K562 (cell line): Measurements from ENCODE around the gene BMP10. TPM values are rescaled to one million over a fixed set of nuclear protein-coding genes. Genes with fewer than 3 reads are reported as not detected.

Source experiments
- ATAC-seq: fragments of 200-7000 bp; cut with Tn5 transposase; 3 replicates; pipeline ENCODE4 v1.9.1; 2020; ENCODE audit warnings: moderate library complexity
- BruUV-seq: library from RNA; stranded (reverse); fragments of 400-500 nt; replicated peaks from 2 replicates; lab custom pipeline; 2021; lab: Mats Ljungman, UMichigan
- CTCF ChIA-PET: fragments of 300-600 bp; formaldehyde crosslinking; extraction: SDS; loops from one replicate; lab custom pipeline; 2021; ENCODE audit warnings: low intra/inter-chr PET ratio; lab: Yijun Ruan, JAX
- POLR2A ChIA-PET: fragments of 300-600, 350-650 bp; sonication (Branson Sonifier 250); formaldehyde crosslinking; extraction: SDS; loops from one replicate; lab custom pipeline; 2021; ENCODE audit warnings: antibody characterized with exemption, inconsistent platforms; lab: Yijun Ruan, JAX
- DNase-seq, 4 experiments: peaks; one replicate each; pipeline versions ENCODE4 v3.0.0 to v3.0.0-alpha.2; 2011 to 2018; ENCODE audit warnings: low spot score in 3 of 4, mixed read lengths in 3 of 4; ENCODE audit errors: extremely low read depth in 1 of 4
- FAIRE-seq: peaks from 2 replicates; lab custom pipeline; 2011; peaks lifted over from hg19 to GRCh38; lab: Jason Lieb, UNC
- H2AFZ ChIP-seq: 2 replicates; pipeline ENCODE4 v1.6.0; 2011; ENCODE audit warnings: low read depth, low read length, control low read depth, inconsistent platforms
- H3K27ac ChIP-seq: fragments of 200-600 bp; 3 replicates; pipeline ENCODE4 v1.8.0; 2011; ENCODE audit warnings: low read depth, mild to moderate bottlenecking, control low read depth, inconsistent platforms, low read length, moderate library complexity, mixed read lengths; ENCODE audit errors: extremely low read depth
- H3K27me3 ChIP-seq, 2 experiments: fragments of 300-600 bp in 1 of 2; 2 replicates in 1 of 2; 3 replicates in 1 of 2; pipeline versions ENCODE4 v1.6.0 to v1.8.0; 2011; ENCODE audit warnings: inconsistent platforms in 2 of 2, low read length in 2 of 2, mild to moderate bottlenecking in 1 of 2, mixed read lengths in 1 of 2, moderate library complexity in 1 of 2; ENCODE audit not compliant: control insufficient read depth in 2 of 2, insufficient read depth in 2 of 2
- H3K36me3 ChIP-seq: fragments of 300-600 bp; 3 replicates; pipeline ENCODE4 v1.8.0; 2011; ENCODE audit warnings: mild to moderate bottlenecking, low read length, inconsistent platforms; ENCODE audit not compliant: control insufficient read depth, insufficient read depth
- H3K4me1 ChIP-seq, 2 experiments: fragments of 200-600 bp in 1 of 2; replicated peaks in 1 of 2; 2 replicates in 1 of 2; 3 replicates in 1 of 2; pipeline versions ENCODE4 v1.5.1 to v1.8.0; 2011; ENCODE audit warnings: inconsistent platforms in 2 of 2, low read length in 2 of 2, mild to moderate bottlenecking in 1 of 2, mixed read lengths in 1 of 2, moderate library complexity in 1 of 2; ENCODE audit not compliant: control insufficient read depth in 2 of 2, insufficient read depth in 2 of 2
- H3K4me2 ChIP-seq: 2 replicates; pipeline ENCODE4 v1.6.1; 2011; ENCODE audit warnings: low read length, control low read depth, inconsistent platforms, mixed read lengths; ENCODE audit not compliant: insufficient read depth
- H3K4me3 ChIP-seq: fragments of 200-600 bp; sonication (generic), shearing (Covaris generic); 2 replicates; pipeline ENCODE4 v1.5.1; 2016; ENCODE audit warnings: control low read depth, inconsistent platforms
- H3K79me2 ChIP-seq: fragments of 200-600 bp; 3 replicates; pipeline ENCODE4 v1.8.0; 2011; ENCODE audit warnings: low read length, inconsistent platforms; ENCODE audit not compliant: control insufficient read depth, insufficient read depth
- H3K9ac ChIP-seq, 2 experiments: 2 replicates each; pipeline versions ENCODE4 v1.6.0 to v1.6.1; 2011; ENCODE audit warnings: low read depth in 2 of 2, low read length in 2 of 2, control low read depth in 1 of 2, inconsistent platforms in 1 of 2, mild to moderate bottlenecking in 1 of 2, mixed read lengths in 1 of 2; ENCODE audit not compliant: insufficient read depth in 1 of 2
- H3K9me1 ChIP-seq: one replicate; pipeline ENCODE4 v1.6.0; 2011; ENCODE audit warnings: inconsistent platforms, mild to moderate bottlenecking, low read length, moderate library complexity; ENCODE audit not compliant: control insufficient read depth, insufficient read depth
- H3K9me3 ChIP-seq: replicated peaks from 2 replicates; pipeline ENCODE4 v1.5.1; 2011; ENCODE audit warnings: low read depth, low read length, inconsistent platforms; ENCODE audit not compliant: control insufficient read depth, insufficient read depth
- H4K20me1 ChIP-seq: replicated peaks from 2 replicates; pipeline ENCODE4 v1.6.1; 2011; ENCODE audit warnings: low read length, inconsistent platforms, mixed read lengths; ENCODE audit not compliant: control insufficient read depth, insufficient read depth
- DIDO1 ChIP-seq: fragments of 450-650 bp; IDR thresholded peaks from 2 replicates; pipeline ENCODE4 v1.6.1; 2016; ENCODE audit warnings: low read depth, missing biosample characterization, missing genetic modification characterization
- DPF2 ChIP-seq: fragments of 450-650 bp; IDR thresholded peaks from 2 replicates; pipeline ENCODE4 v1.6.1; 2016
- GATA2 ChIP-seq: sonication (generic); formaldehyde crosslinking; IDR thresholded peaks from 2 replicates; pipeline ENCODE4 v1.4.0; 2020; ENCODE audit warnings: mild to moderate bottlenecking, missing genetic modification reagents
- NRF1 ChIP-seq, 2 experiments: fragments of 450-650 bp; IDR thresholded peaks in 1 of 2; conservative IDR thresholded peaks in 1 of 2; 2 replicates each; pipeline ENCODE4 v1.6.1; 2014; ENCODE audit warnings: mild to moderate bottlenecking in 2 of 2
- RB1 ChIP-seq: fragments of 450-650 bp; IDR thresholded peaks from 2 replicates; pipeline ENCODE4 v1.6.1; 2017; ENCODE audit warnings: low read depth, mild to moderate bottlenecking
- ZEB2 ChIP-seq: fragments of 450-650 bp; IDR thresholded peaks from 2 replicates; pipeline ENCODE4 v1.6.1; 2016
- ZNF3 ChIP-seq: fragments of 250-450 bp; sonication (Bioruptor Pico); IDR thresholded peaks from 2 replicates; pipeline ENCODE4 v1.5.0; 2021; ENCODE audit warnings: mild to moderate bottlenecking, moderate library complexity
- WGBS: fragments of 100-300 bp; shearing (Covaris generic); methylation state at CpG from one replicate; pipeline ENCODE4 v1.1.6; 2016; ENCODE audit warnings: low coverage, mixed read lengths; ENCODE audit not compliant: insufficient coverage; ENCODE audit errors: missing lambda C conversion rate; 5-methylcytosine and 5-hydroxymethylcytosine counted together
- in situ Hi-C: fragments of 300-500 bp; cut with MboI; formaldehyde crosslinking; loops from 4 replicates; pipeline ENCODE4 v1.15.0; 2018; ENCODE audit warnings: inconsistent platforms, mixed read lengths
- intact Hi-C: fragments of 100-400 bp; cut with micrococcal nuclease; formaldehyde crosslinking; loops from 2 replicates; pipeline ENCODE4 v1.14.2; 2022
- polyA plus RNA-seq, 8 experiments: library from polyadenylated mRNA; depleted of rRNA in 4 of 8; stranded (reverse) in 5 of 8; unstranded in 3 of 8; fragments of >200 nt; fragmentation: Nextera tagmentation in 2 of 8; fragmentation: Illumina TruSeq in 1 of 8; extraction: Ambion mirVana in 2 of 8; extraction: Trizol in 1 of 8; gene quantifications; 2 replicates each; pipeline versions ENCODE4 v1.2.1 to v1.2.3, GENCODE V29; 2011 to 2014; ENCODE audit warnings: inconsistent platforms in 1 of 8, missing spikeins in 1 of 8
- total RNA-seq, 7 experiments: library from RNA; depleted of rRNA in 6 of 7; stranded (reverse); fragments of >200 nt in 6 of 7; fragmentation: Illumina TruSeq in 2 of 7; extraction: Trizol in 2 of 7; gene quantifications; 2 replicates each; pipeline versions ENCODE4 v1.2.1 to v1.2.3, GENCODE V29; 2011 to 2021; ENCODE audit warnings: low replicate concordance in 1 of 7
- TF ChIP-seq, protein P1 (sequence below): sonication (generic); formaldehyde crosslinking; IDR thresholded peaks from 2 replicates; pipeline ENCODE4 v1.4.0; 2020; ENCODE audit warnings: mild to moderate bottlenecking, missing genetic modification reagents
- TF ChIP-seq, protein P2 (sequence below): IDR thresholded peaks from 3 replicates; pipeline ENCODE4 v1.6.1; 2011; ENCODE audit warnings: borderline replicate concordance, mild to moderate bottlenecking; ENCODE audit not compliant: insufficient read length, insufficient read depth
- TF ChIP-seq, protein P3 (sequence below): sonication (generic); formaldehyde crosslinking; IDR thresholded peaks from 2 replicates; pipeline ENCODE4 v1.8.0; 2022; ENCODE audit warnings: missing genetic modification reagents, mild to moderate bottlenecking, borderline replicate concordance
- TF ChIP-seq, protein P4 (sequence below): fragments of 150-350 bp; conservative IDR thresholded peaks from 2 replicates; pipeline ENCODE4 v1.6.1; 2014; ENCODE audit warnings: low read length

The BMP10 gene
- total and polyA plus RNA-seq, 9 of the 15 experiments (the other 6 are each of a cell fraction or from before 2014, with no cell fraction given) = 0.11 to 0.91 (median 0.43) TPM

DNA sequence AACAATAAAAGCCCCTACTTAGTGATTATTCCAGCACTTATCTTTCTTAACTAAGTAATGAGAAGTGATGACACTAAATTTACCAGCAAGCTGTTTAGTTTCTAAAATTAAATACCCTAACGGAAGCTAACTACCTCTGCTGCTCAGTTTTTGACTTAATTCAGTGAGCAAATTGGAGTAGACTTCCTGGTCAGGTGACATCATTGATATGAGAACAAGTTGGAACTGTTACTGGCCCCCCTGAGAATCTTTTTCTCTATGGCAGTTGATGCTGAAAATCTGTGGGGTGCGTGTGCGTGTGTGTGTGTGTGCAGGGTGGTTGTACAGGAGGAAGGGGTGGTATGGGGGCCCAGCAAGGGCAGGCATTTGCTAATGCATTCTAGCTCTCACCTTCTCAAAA, 35.5 kb upstream of the BMP10 start:
- no peak overlapping the region for H3K27ac ChIP-seq
- no peaks in the 10 kb centered on the region for H3K27me3 ChIP-seq
- POLR2A ChIA-PET = interaction anchor here (1.0 kb wide), 1 partner anchor 19 kb away, joined by 3 read pairs; no protein-coding TSS in a partner anchor
- ATAC-seq = no peak
- no peak overlapping the region for H3K4me3 ChIP-seq
- no peaks in the 10 kb centered on the region for H3K36me3 ChIP-seq
- CTCF ChIA-PET = no interaction called here
- H3K9me1 ChIP-seq = no peaks in the 10 kb centered on the region
- no peak overlapping the region for H3K9ac ChIP-seq
- in situ Hi-C loops = no loop called here
- no peaks in the 10 kb centered on the region for H4K20me1 ChIP-seq
- H3K9me3 ChIP-seq = no peaks in the 10 kb centered on the region
- TF ChIP-seq, protein P1, sequence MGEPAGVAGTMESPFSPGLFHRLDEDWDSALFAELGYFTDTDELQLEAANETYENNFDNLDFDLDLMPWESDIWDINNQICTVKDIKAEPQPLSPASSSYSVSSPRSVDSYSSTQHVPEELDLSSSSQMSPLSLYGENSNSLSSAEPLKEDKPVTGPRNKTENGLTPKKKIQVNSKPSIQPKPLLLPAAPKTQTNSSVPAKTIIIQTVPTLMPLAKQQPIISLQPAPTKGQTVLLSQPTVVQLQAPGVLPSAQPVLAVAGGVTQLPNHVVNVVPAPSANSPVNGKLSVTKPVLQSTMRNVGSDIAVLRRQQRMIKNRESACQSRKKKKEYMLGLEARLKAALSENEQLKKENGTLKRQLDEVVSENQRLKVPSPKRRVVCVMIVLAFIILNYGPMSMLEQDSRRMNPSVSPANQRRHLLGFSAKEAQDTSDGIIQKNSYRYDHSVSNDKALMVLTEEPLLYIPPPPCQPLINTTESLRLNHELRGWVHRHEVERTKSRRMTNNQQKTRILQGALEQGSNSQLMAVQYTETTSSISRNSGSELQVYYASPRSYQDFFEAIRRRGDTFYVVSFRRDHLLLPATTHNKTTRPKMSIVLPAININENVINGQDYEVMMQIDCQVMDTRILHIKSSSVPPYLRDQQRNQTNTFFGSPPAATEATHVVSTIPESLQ (CRISPR knock-in tag) = no peak
- TF ChIP-seq, protein P2, sequence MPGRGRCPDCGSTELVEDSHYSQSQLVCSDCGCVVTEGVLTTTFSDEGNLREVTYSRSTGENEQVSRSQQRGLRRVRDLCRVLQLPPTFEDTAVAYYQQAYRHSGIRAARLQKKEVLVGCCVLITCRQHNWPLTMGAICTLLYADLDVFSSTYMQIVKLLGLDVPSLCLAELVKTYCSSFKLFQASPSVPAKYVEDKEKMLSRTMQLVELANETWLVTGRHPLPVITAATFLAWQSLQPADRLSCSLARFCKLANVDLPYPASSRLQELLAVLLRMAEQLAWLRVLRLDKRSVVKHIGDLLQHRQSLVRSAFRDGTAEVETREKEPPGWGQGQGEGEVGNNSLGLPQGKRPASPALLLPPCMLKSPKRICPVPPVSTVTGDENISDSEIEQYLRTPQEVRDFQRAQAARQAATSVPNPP = no peak
- TF ChIP-seq, protein P3, sequence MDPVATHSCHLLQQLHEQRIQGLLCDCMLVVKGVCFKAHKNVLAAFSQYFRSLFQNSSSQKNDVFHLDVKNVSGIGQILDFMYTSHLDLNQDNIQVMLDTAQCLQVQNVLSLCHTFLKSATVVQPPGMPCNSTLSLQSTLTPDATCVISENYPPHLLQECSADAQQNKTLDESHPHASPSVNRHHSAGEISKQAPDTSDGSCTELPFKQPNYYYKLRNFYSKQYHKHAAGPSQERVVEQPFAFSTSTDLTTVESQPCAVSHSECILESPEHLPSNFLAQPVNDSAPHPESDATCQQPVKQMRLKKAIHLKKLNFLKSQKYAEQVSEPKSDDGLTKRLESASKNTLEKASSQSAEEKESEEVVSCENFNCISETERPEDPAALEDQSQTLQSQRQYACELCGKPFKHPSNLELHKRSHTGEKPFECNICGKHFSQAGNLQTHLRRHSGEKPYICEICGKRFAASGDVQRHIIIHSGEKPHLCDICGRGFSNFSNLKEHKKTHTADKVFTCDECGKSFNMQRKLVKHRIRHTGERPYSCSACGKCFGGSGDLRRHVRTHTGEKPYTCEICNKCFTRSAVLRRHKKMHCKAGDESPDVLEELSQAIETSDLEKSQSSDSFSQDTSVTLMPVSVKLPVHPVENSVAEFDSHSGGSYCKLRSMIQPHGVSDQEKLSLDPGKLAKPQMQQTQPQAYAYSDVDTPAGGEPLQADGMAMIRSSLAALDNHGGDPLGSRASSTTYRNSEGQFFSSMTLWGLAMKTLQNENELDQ = no peak
- TF ChIP-seq RB1 = no peak
- no peak for TF ChIP-seq GATA2 (CRISPR knock-in tag)
- no peak for TF ChIP-seq NRF1 (conservative IDR thresholded peaks at IDR 0.05 in 1 of 2, IDR thresholded peaks at IDR 0.05 in 1 of 2)
- TF ChIP-seq ZEB2 = no peak
- no peak for TF ChIP-seq DPF2
- TF ChIP-seq, protein P4, sequence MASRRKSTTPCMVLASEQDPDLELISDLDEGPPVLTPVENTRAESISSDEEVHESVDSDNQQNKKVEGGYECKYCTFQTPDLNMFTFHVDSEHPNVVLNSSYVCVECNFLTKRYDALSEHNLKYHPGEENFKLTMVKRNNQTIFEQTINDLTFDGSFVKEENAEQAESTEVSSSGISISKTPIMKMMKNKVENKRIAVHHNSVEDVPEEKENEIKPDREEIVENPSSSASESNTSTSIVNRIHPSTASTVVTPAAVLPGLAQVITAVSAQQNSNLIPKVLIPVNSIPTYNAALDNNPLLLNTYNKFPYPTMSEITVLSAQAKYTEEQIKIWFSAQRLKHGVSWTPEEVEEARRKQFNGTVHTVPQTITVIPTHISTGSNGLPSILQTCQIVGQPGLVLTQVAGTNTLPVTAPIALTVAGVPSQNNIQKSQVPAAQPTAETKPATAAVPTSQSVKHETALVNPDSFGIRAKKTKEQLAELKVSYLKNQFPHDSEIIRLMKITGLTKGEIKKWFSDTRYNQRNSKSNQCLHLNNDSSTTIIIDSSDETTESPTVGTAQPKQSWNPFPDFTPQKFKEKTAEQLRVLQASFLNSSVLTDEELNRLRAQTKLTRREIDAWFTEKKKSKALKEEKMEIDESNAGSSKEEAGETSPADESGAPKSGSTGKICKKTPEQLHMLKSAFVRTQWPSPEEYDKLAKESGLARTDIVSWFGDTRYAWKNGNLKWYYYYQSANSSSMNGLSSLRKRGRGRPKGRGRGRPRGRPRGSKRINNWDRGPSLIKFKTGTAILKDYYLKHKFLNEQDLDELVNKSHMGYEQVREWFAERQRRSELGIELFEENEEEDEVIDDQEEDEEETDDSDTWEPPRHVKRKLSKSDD = no peak
- no peak for TF ChIP-seq ZNF3 (CRISPR knock-in tag)
- TF ChIP-seq DIDO1 = no peak
- TF ChIP-seq, all 486 proteins: peak for 0
- Histone ChIP-seq H3K4me2 (no peak overlapping the region), H3K79me2 (no peaks in the 10 kb centered on the region), H3K4me1 (peaks cover 12 to 33% of the 10 kb centered on the region in 2 experiments), H2AFZ (no peak overlapping the region)
- 75% methylated on average over 3 of the region's 3 CpGs for WGBS
- no TSS peak for BruUV-seq
- FAIRE-seq (no peak), DNase-seq (no peak)
- intact Hi-C loops = no loop called here
